ENCODE results near the gene OCIAD1.
"Not testable (repeated sequence)": the region's sequence is repeated elsewhere in the genome, so short reads cannot be mapped to it uniquely, and the experiment has no call there.

The OCIAD1 gene

DNA sequence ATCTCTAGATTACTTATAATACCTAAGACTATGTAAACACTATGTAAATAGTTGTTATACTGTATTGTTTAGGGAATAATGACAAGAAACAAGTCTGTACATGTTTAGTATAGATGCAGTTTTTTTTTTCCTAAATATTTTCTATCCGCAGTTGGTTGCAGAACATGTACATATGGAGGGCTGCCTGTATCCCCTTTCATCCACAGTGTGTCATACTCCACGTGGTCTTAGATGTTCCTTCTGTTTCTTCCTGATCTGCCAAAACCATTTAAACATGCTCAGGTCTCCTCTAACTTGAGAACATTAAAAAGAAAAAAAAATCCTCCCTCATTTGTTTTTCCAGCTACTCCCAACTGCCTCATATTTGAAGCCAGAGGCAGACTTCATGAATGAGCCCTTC is 14.0 kb downstream of the OCIAD1 start:
- H3K27me3 ChIP-seq: no peaks in the 10 kb centered on the region
- no peaks in the 10 kb centered on the region for H3K9me3 ChIP-seq
- H3K27ac ChIP-seq: no peak overlapping the region
- H3K4me3 ChIP-seq (ENCODE audit: low read depth in 1 of 2, low read length in 1 of 2): no peak overlapping the region
- peaks cover 64% of the 10 kb centered on the region for H3K36me3 ChIP-seq
- H3K4me1 ChIP-seq (ENCODE audit: control insufficient read depth in 1 of 2, insufficient read depth in 1 of 2, low read depth in 1 of 2, low read length in 1 of 2): no peaks in the 10 kb centered on the region
- TF ChIP-seq, protein P1, sequence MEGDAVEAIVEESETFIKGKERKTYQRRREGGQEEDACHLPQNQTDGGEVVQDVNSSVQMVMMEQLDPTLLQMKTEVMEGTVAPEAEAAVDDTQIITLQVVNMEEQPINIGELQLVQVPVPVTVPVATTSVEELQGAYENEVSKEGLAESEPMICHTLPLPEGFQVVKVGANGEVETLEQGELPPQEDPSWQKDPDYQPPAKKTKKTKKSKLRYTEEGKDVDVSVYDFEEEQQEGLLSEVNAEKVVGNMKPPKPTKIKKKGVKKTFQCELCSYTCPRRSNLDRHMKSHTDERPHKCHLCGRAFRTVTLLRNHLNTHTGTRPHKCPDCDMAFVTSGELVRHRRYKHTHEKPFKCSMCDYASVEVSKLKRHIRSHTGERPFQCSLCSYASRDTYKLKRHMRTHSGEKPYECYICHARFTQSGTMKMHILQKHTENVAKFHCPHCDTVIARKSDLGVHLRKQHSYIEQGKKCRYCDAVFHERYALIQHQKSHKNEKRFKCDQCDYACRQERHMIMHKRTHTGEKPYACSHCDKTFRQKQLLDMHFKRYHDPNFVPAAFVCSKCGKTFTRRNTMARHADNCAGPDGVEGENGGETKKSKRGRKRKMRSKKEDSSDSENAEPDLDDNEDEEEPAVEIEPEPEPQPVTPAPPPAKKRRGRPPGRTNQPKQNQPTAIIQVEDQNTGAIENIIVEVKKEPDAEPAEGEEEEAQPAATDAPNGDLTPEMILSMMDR (IDR thresholded peaks at IDR 0.05): no peak

- H3K9me3 ChIP-seq; H3K27me3 ChIP-seq; H3K27ac ChIP-seq; H3K4me3 ChIP-seq (ENCODE audit: low read depth in 1 of 2, low read length in 1 of 2); H3K4me1 ChIP-seq (ENCODE audit: control insufficient read depth in 1 of 2, insufficient read depth in 1 of 2, low read depth in 1 of 2, low read length in 1 of 2): not testable (repeated sequence)
- H3K36me3 ChIP-seq: peaks cover 73% of the 10 kb centered on the region
Measured at GRCh38 chr4:48848799-48849198, 17.9 kb downstream of the OCIAD1 start.

DNA sequence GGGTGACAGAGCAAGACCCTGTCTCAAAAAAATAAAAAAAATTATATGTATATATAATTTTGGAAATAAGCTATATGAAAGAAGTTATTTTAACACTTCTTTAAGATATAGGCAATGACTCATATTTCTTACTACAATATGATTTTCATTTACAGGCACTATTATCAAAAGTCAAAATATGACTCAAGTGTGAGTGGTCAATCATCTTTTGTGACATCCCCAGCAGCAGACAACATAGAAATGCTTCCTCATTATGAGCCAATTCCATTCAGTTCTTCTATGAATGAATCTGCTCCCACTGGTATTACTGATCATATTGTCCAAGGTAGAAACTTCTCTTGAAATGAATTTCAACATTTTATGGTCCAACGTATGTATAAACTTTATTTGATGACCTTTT is 20.8 kb downstream of the OCIAD1 start:
- TF ChIP-seq, protein P1 (IDR thresholded peaks at IDR 0.05): no peak
- Histone ChIP-seq H3K9me3 (no peaks in the 10 kb centered on the region), H3K27me3 (no peaks in the 10 kb centered on the region), H3K27ac (no peak overlapping the region), H3K36me3 (peaks cover 66% of the 10 kb centered on the region), H3K4me1 (ENCODE audit: control insufficient read depth in 1 of 2, insufficient read depth in 1 of 2, low read depth in 1 of 2, low read length in 1 of 2) (no peaks in the 10 kb centered on the region), H3K4me3 (ENCODE audit: low read depth in 1 of 2, low read length in 1 of 2) (no peak overlapping the region)

DNA sequence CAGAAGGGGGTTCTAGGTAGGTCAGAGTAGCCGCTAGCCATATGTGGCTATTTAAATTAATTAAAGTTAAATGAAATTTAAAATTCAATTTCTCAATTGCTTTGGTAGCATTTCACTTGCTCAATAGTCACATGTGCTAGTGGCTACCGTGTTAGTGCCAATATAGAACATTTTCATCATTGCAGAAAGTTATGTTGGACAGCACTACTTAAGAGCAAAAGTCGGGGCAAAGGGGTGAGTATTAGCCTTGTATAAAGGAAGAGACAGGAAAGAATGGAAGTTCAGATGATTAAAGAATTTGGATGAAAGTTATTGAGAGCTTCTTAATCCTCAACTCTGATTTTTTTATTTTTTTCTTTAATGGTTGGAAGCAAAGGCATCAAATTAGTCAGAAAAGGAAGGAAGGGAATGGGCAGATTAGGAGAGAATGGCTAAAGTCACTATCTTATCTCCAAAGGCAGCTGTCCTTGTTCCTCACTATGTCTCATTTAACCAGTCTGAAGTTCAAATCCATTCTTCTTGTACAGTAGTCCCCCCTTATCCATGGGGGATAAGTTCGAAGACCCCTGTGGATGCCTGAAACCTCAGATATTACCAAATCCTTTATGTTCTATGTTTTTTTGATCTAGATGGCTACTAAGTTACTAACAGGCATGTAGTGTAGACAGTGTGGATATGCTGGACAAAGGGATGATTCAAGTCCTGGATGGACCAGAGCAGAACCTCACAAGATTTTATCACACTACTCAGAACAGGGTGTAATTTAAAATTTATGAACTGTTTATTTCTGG is 22.9 kb downstream of the OCIAD1 start:
- H3K4me1 ChIP-seq (ENCODE audit: control insufficient read depth in 1 of 2, insufficient read depth in 1 of 2, low read depth in 1 of 2, low read length in 1 of 2): peaks cover 0 to 4% of the 10 kb centered on the region in 2 experiments
- H3K4me3 ChIP-seq (ENCODE audit: low read depth in 1 of 2, low read length in 1 of 2): no peak overlapping the region
- no peaks in the 10 kb centered on the region for H3K9me3 ChIP-seq
- no peaks in the 10 kb centered on the region for H3K27me3 ChIP-seq
- peaks cover 78% of the 10 kb centered on the region for H3K36me3 ChIP-seq
- TF ChIP-seq, protein P1 (IDR thresholded peaks at IDR 0.05): no peak
- H3K27ac ChIP-seq: no peak overlapping the region

GRCh38 chr4:48854395-48854683 is 23.5 kb downstream of the OCIAD1 start:
- Histone ChIP-seq H3K4me1 (ENCODE audit: control insufficient read depth in 1 of 2, insufficient read depth in 1 of 2, low read depth in 1 of 2, low read length in 1 of 2) (peaks cover 0 to 4% of the 10 kb centered on the region in 2 experiments), H3K9me3 (no peaks in the 10 kb centered on the region), H3K4me3 (ENCODE audit: low read depth in 1 of 2, low read length in 1 of 2) (no peak overlapping the region), H3K36me3 (peaks cover 76% of the 10 kb centered on the region), H3K27me3 (no peaks in the 10 kb centered on the region), H3K27ac (no peak overlapping the region)
- TF ChIP-seq, protein P1 (IDR thresholded peaks at IDR 0.05): no peak

- Histone ChIP-seq H3K27ac (no peak overlapping the region), H3K4me1 (ENCODE audit: control insufficient read depth in 1 of 2, insufficient read depth in 1 of 2, low read depth in 1 of 2, low read length in 1 of 2) (peaks cover 0 to 4% of the 10 kb centered on the region in 2 experiments), H3K4me3 (ENCODE audit: low read depth in 1 of 2, low read length in 1 of 2) (no peak overlapping the region), H3K9me3 (no peaks in the 10 kb centered on the region), H3K27me3 (no peaks in the 10 kb centered on the region), H3K36me3 (peaks cover 77% of the 10 kb centered on the region)
- TF ChIP-seq, protein P1 (IDR thresholded peaks at IDR 0.05): no peak
Measured at GRCh38 chr4:48854982-48855381, 24.1 kb downstream of the OCIAD1 start.

Measured in neutrophil (primary cell).